WI38 (cell line): Measurements from ENCODE around the gene SOX12.
"Not testable (repeated sequence)": the region's sequence is repeated elsewhere in the genome, so short reads cannot be mapped to it uniquely, and the experiment has no call there.

ENCODE experiments used
- H3K4me3 ChIP-seq: 2 replicates; pipeline ENCODE4 v1.5.1; 2011; ENCODE audit warnings: low read depth, mild to moderate bottlenecking, control low read depth, low read length
- CTCF ChIP-seq: IDR thresholded peaks from 2 replicates; pipeline ENCODE4 v1.5.1; 2012; ENCODE audit warnings: low read depth, mild to moderate bottlenecking, control low read depth, low read length

The SOX12 gene

GRCh38 chr20:368915-369314 lies 43.6 kb downstream of the SOX12 start:
- no peak for TF ChIP-seq CTCF

GRCh38 chr20:370151-370600 lies 44.8 kb downstream of the SOX12 start:
- H3K4me3 ChIP-seq: no peak overlapping the region
- no peak for TF ChIP-seq CTCF

More at GRCh38 chr20:368915-369314, 43.6 kb downstream of the SOX12 start:
- H3K4me3 ChIP-seq: no peak overlapping the region

- H3K4me3 ChIP-seq: no peak overlapping the region
- no peak for TF ChIP-seq CTCF
Observed at GRCh38 chr20:370977-371754, 45.8 kb downstream of the SOX12 start.

- no peak for TF ChIP-seq CTCF
- no peak overlapping the region for H3K4me3 ChIP-seq
Observed at GRCh38 chr20:371755-372542, 46.6 kb downstream of the SOX12 start.

- H3K4me3 ChIP-seq: not testable (repeated sequence)
Observed at GRCh38 chr20:372543-373082, 47.3 kb downstream of the SOX12 start.

- TF ChIP-seq CTCF: no peak
- no peak overlapping the region for H3K4me3 ChIP-seq
Observed at GRCh38 chr20:373171-373890, 48.0 kb downstream of the SOX12 start.

- no peak for TF ChIP-seq CTCF
- no peak overlapping the region for H3K4me3 ChIP-seq
Observed at GRCh38 chr20:375265-375889, 50.0 kb downstream of the SOX12 start.
